Body of pancreas (tissue), 4 donors: ENCODE results near the gene TTC33.

Source experiments
- POLR2A ChIP-seq, 3 donors: fragments of 450-650 bp; IDR thresholded peaks; one replicate each; pipeline ENCODE4 v1.6.1; 2016; ENCODE audit warnings: antibody characterized with exemption in 3 of 3, mild to moderate bottlenecking in 2 of 3
- TF ChIP-seq, protein P1 (sequence below), 7 experiments: fragments of 450-650 bp in 4 of 7; fragments of 200-600 bp in 3 of 7; sonication (generic) in 3 of 7; IDR thresholded peaks; one replicate each; pipeline ENCODE4 v1.5.1; 2016 to 2019; ENCODE audit warnings: antibody characterized with exemption in 7 of 7

DNA sequence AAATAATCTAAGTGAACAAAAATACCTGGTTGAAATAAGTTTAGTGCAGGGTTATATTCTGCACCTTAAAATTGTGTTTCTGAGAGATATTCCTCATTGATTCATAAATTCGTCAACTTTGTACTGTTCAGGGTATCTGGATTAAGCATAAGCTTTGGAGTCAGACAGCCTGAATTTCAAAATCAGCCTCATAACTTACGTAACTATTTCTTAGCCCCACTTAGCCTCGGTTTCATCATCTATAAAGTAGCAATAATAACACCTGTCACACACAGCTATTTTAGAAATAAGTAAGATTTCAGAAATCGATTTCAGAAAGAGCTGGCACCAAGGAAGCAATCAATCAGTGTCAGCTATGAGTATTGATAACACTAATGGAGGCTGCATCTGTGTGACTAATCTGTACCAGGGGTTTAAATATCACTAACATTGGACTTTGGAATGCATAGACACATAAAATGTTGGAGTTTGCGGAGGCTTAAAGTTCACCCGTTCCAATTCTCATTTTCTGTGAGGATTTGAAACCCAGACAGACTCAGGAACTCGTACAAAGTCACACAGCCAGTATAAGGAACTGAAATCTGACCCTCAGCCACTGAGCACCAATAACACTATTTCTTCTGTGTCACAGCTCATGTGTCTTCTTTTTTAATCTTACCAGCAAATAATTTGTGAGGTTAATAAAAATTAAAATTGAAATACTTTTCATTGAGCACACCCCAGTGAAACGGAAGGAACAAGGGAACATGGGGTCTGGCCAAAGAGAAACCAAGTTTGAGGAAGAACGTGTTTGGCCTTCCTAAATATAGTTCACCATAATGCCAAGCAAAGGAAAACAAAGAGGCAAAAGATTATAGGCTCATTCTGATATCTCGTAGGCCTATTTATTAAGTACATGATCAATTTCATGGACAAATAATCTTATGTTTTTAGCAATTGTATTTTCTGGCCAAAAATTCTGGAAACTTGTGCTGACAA lies 270.5 kb downstream of the TTC33 start:
- TF ChIP-seq, protein P1, sequence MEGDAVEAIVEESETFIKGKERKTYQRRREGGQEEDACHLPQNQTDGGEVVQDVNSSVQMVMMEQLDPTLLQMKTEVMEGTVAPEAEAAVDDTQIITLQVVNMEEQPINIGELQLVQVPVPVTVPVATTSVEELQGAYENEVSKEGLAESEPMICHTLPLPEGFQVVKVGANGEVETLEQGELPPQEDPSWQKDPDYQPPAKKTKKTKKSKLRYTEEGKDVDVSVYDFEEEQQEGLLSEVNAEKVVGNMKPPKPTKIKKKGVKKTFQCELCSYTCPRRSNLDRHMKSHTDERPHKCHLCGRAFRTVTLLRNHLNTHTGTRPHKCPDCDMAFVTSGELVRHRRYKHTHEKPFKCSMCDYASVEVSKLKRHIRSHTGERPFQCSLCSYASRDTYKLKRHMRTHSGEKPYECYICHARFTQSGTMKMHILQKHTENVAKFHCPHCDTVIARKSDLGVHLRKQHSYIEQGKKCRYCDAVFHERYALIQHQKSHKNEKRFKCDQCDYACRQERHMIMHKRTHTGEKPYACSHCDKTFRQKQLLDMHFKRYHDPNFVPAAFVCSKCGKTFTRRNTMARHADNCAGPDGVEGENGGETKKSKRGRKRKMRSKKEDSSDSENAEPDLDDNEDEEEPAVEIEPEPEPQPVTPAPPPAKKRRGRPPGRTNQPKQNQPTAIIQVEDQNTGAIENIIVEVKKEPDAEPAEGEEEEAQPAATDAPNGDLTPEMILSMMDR (IDR thresholded peaks at IDR 0.05) = no peak
- no peak for TF ChIP-seq POLR2A (IDR thresholded peaks at IDR 0.05)
